Right cardiac atrium (tissue), 5 donors: ENCODE measurements around the gene CRHR1. TPM values are rescaled to one million over a fixed set of nuclear protein-coding genes. Genes with fewer than 3 reads are reported as not detected.
A peak's percentile ranks its signal among the peaks of the same experiment; 100 is the strongest.
"Not testable (repeated sequence)": the region's sequence is repeated elsewhere in the genome, so short reads cannot be mapped to it uniquely, and the experiment has no call there.

Source experiments
- ATAC-seq, 2 donors: fragments of 200-7000 bp; cut with Tn5 transposase; one replicate each; pipeline versions ENCODE4 v1.8.0 to v1.9.1; 2020; ENCODE audit warnings: moderate library complexity in 2 of 2, mild to moderate bottlenecking in 1 of 2
- DNase-seq, 3 donors: peaks; one replicate each; pipeline ENCODE4 v3.0.0-alpha.2; 2020
- H3K27ac ChIP-seq: one replicate; pipeline ENCODE4 v1.5.1; 2013; ENCODE audit warnings: mild to moderate bottlenecking, low read length, control low read depth, moderate library complexity
- H3K27me3 ChIP-seq: one replicate; pipeline ENCODE4 v1.6.1; 2013; ENCODE audit not compliant: control insufficient read depth, insufficient read depth
- H3K4me1 ChIP-seq: one replicate; pipeline ENCODE4 v1.6.1; 2013; ENCODE audit warnings: low read length; ENCODE audit not compliant: control insufficient read depth, insufficient read depth
- H3K4me3 ChIP-seq: one replicate; pipeline ENCODE4 v1.5.1; 2013; ENCODE audit warnings: low read length, control low read depth
- H3K9me3 ChIP-seq: one replicate; pipeline ENCODE4 v1.6.1; 2013; ENCODE audit warnings: low read length; ENCODE audit not compliant: control insufficient read depth
- WGBS: extraction: QIAGEN DNeasy Blood & Tissue Kit; methylation state at CpG from one replicate; pipeline ENCODE4 v1.1.7; 2013; 5-methylcytosine and 5-hydroxymethylcytosine counted together
- intact Hi-C, 4 donors: fragments of 100-400 bp; cut with DNase I; formaldehyde crosslinking; loops; one replicate each; pipeline versions ENCODE4 v1.11.0 to v1.14.0; 2022 to 2023
- long read RNA-seq, 4 donors: library from polyadenylated mRNA; unstranded; transcript quantifications; one replicate each; pipeline ENCODE4 v2.0.0, GENCODE V29; 2020 to 2021
- polyA plus RNA-seq: library from polyadenylated mRNA; stranded (reverse); fragments of 200-250 nt; gene quantifications from one replicate; pipeline ENCODE4 v1.2.3, GENCODE V29; 2013
- total RNA-seq, 4 donors: library from RNA; stranded (reverse); fragmentation: NEBNext Ultra II Directional; extraction: Animal tissue kit (Norgen Biotek cat#: 25700); gene quantifications; one replicate each; pipeline ENCODE4 v1.2.1, GENCODE V29; 2021
- donor health status: healthy with polysubstance abuse.
- donor health status: DM: no; HTN: yes; CAD: no.
- donor health status: DM: no; HTN: no; CAD: no.
- donor health status: DM: no; HTN: yes; CAD: no; lungs with severe emphysema.
- donor health status: DM: yes; HTN: yes; CAD: no.

The CRHR1 gene
- total RNA-seq (not detected), polyA plus RNA-seq (not detected)
- long read RNA-seq, donor 1, result 0 reads
- long read RNA-seq, donor 2, result 0 reads
- long read RNA-seq, donor 3, result 0 reads
- long read RNA-seq, donor 4, result 0 reads

DNA sequence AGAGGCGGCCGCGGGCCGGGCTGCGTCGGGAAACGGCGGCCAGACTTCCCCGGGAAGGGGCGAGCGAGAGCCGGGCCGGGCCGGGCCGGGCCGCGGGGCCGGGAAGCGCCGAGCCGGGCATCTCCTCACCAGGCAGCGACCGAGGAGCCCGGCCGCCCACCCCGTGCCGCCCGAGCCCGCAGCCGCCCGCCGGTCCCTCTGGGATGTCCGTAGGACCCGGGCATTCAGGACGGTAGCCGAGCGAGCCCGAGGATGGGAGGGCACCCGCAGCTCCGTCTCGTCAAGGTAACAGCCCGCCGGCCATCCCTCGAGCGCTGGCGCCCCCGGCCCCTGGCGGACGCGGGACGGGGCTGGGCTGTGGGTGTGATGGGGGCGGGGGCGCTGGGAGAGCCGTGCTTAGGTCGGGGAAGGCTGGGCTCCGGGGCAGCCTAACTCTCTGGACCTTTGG, at the start of gene CRHR1:
Gene CRHR1 (plus strand): TSS at position 28 of the 448 bp plus-strand sequence. CDS start 225 bp downstream, at position 253.
- DNase-seq, result no peak
- no peak within 1 kb of the TSS for H3K27ac ChIP-seq
- H3K4me1 ChIP-seq, result no peaks in the 10 kb centered on the region
- H3K4me3 ChIP-seq, result peak within 1 kb of the TSS; percentile 56
- intact Hi-C loops, result no loop called here
- no peaks in the 10 kb centered on the region for H3K9me3 ChIP-seq
- peak in 1 of 2 donors; percentile 12 for ATAC-seq
- under 1% methylated on average over 52 of the region's 56 CpGs for WGBS
- H3K27me3 ChIP-seq, result no peaks in the 10 kb centered on the region

- peaks cover 8% of the 10 kb centered on the region for H3K9me3 ChIP-seq
- H3K4me3 ChIP-seq, result no peak overlapping the region
- H3K27me3 ChIP-seq, result no peaks in the 10 kb centered on the region
- ATAC-seq, result no peak
- intact Hi-C loops, result no loop called here
- no peak for DNase-seq
- no peaks in the 10 kb centered on the region for H3K4me1 ChIP-seq
- H3K27ac ChIP-seq, result no peak overlapping the region
- WGBS, result 81% methylated on average over 3 of the region's 3 CpGs
Measured at GRCh38 chr17:45734598-45734997, 49.5 kb upstream of the CRHR1 start.

- no peak for DNase-seq
- Histone ChIP-seq H3K4me1 (no peaks in the 10 kb centered on the region), H3K27me3 (no peaks in the 10 kb centered on the region), H3K27ac (no peak overlapping the region), H3K4me3 (no peak overlapping the region), H3K9me3 (peaks cover 6% of the 10 kb centered on the region)
- no peak for ATAC-seq
- WGBS, result 27% methylated on average over 1 of the region's 1 CpG
- intact Hi-C loops, result no loop called here
Measured at GRCh38 chr17:45735488-45735887, 48.6 kb upstream of the CRHR1 start.

DNA sequence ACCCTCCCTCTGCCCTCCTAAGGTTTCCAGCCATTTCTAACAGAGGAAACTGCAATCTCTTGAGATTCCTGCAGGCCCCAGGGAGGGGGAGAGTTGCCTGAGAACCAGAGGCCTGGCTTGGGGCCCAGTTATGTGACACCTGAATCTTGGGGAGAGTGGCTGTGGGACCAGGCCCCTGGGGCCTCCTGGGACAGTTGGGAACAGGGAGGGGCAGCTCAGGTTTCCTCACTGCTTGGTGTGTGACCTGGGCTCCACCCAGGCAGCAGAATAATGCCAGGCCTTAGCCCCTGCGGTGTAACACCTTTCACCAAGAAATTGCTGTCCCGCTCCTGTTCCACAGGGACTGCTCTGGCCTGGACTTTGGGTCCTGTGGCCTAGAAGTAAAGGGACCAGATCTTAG, 44.3 kb upstream of the CRHR1 start:
- no peaks in the 10 kb centered on the region for H3K27me3 ChIP-seq
- DNase-seq, result no peak

DNA sequence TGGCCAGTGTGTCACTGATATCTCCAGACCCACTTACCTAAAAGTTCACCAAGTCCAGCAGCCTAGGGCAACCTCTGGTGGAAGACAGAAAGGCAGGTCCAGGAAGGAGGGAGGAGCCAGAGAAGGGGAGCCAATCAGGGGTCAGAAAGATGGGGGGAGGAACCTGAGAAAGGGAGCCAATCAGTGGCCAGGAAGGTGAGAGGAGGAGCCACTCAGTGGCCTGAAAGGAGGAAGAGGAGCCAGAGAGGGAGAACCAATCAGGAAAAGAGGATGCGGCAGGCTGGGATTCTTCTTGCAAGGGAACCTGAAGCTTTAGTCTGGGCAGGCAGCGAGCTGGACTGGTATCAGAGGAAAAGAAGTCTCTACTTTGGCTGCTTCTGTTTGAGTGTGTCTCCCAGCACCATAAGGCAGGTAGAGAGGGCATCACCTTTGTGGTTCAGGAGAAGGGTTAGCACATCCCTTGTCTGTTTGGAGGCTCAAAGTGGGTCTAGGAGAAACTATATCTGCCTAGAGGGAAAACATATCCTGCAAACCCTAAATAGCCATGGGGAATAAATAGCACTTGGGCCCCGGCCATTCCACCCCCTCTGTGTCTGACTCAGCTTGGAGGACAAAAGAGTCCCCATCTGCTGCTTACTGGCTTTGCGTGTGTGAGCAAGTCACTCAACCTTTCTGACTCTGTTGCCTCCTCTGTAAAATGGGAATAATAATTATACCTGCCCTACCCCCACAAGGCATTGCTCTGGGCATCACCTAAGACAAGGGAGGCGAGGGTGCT, 43.4 kb upstream of the CRHR1 start:
- Histone ChIP-seq H3K9me3 (no peaks in the 10 kb centered on the region), H3K4me1 (peaks cover 3% of the 10 kb centered on the region), H3K4me3 (no peak overlapping the region), H3K27ac (no peak overlapping the region), H3K27me3 (no peaks in the 10 kb centered on the region)
- peak; percentile 57 to 65 for ATAC-seq
- DNase-seq, result no peak
- WGBS, result 51% methylated on average over 5 of the region's 5 CpGs
- intact Hi-C loops, result no loop called here

More for the DNA sequence above, 44.3 kb upstream of the CRHR1 start:
- H3K27ac ChIP-seq, result no peak overlapping the region
- H3K4me3 ChIP-seq, result no peak overlapping the region
- no peaks in the 10 kb centered on the region for H3K9me3 ChIP-seq
- WGBS, result 91% methylated on average over 2 of the region's 2 CpGs
- H3K4me1 ChIP-seq, result peaks cover 3% of the 10 kb centered on the region
- no peak for ATAC-seq
- intact Hi-C loops, result no loop called here

- H3K4me1 ChIP-seq, result peaks cover 3% of the 10 kb centered on the region
Measured at GRCh38 chr17:45742251-45742650, 41.9 kb upstream of the CRHR1 start.

DNA sequence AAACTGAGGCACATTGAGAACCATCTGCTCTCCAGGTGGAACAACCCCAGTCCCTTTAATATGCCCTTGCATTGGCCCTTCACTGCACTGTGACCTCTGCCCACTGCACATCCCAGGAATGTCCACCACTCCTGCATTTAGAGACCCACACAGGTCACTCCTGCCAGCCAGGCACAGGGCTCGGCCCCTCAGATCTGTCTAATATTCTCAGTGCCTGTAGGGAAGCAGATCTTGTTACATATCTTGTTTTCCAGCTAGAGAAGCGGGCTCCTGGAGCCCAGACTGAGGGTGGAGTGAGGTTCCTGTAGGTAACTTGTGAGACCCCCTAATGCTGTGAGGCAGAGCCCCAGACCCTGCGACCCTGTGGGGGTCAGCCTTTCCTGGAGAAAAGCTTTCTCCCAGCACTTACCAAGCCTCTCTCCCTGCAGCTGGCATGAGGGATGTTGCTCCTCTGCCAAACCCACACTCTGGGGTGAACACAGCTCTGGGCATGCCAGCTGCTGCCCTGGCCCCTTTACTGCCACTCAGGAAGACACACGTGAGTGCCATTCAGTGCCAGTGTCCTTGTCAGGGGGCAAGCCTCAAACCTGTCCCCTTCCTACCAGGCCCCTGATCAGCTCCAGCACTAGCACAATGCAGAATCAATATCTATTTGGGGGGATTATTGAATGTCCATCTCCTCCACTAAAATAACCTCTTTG, 40.3 kb upstream of the CRHR1 start:
- H3K9me3 ChIP-seq, result no peaks in the 10 kb centered on the region
- H3K4me1 ChIP-seq, result peaks cover 3% of the 10 kb centered on the region
- WGBS, result 62% methylated on average over 4 of the region's 4 CpGs
- DNase-seq (no peak), ATAC-seq (no peak)
- no peak overlapping the region for H3K4me3 ChIP-seq
- intact Hi-C loops, result no loop called here
- H3K27me3 ChIP-seq, result no peaks in the 10 kb centered on the region
- H3K27ac ChIP-seq, result no peak overlapping the region

More at GRCh38 chr17:45742251-45742650, 41.9 kb upstream of the CRHR1 start:
- no peaks in the 10 kb centered on the region for H3K27me3 ChIP-seq
- 97% methylated on average over 1 of the region's 1 CpG for WGBS
- H3K4me3 ChIP-seq, result no peak overlapping the region
- no peak for ATAC-seq
- H3K27ac ChIP-seq, result no peak overlapping the region
- no peaks in the 10 kb centered on the region for H3K9me3 ChIP-seq
- intact Hi-C loops, result no loop called here
- no peak for DNase-seq

DNA sequence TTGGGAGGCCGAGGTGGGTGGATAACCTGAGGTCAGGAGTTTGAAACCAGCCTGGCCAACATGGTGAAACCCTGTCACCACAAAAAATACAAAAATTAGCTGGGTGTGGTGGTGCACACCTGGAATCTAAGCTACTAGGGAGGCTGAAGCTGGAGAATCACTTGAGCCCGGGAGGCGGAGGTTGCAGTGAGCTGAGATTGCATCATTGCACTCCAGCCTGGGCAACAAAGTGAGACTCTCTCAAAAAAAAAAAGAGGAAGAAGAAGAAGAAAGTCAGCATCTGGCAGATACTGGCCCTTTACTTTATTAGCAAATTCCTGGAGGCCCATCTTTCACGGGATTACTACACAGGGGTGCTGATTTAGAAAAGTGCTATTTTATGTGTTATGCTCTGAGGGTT, 39.3 kb upstream of the CRHR1 start:
- H3K4me1 ChIP-seq, DNase-seq, H3K9me3 ChIP-seq, H3K27me3 ChIP-seq, H3K4me3 ChIP-seq, intact Hi-C loops, H3K27ac ChIP-seq, ATAC-seq: not testable (repeated sequence)
- WGBS, result 80% methylated on average over 4 of the region's 4 CpGs

DNA sequence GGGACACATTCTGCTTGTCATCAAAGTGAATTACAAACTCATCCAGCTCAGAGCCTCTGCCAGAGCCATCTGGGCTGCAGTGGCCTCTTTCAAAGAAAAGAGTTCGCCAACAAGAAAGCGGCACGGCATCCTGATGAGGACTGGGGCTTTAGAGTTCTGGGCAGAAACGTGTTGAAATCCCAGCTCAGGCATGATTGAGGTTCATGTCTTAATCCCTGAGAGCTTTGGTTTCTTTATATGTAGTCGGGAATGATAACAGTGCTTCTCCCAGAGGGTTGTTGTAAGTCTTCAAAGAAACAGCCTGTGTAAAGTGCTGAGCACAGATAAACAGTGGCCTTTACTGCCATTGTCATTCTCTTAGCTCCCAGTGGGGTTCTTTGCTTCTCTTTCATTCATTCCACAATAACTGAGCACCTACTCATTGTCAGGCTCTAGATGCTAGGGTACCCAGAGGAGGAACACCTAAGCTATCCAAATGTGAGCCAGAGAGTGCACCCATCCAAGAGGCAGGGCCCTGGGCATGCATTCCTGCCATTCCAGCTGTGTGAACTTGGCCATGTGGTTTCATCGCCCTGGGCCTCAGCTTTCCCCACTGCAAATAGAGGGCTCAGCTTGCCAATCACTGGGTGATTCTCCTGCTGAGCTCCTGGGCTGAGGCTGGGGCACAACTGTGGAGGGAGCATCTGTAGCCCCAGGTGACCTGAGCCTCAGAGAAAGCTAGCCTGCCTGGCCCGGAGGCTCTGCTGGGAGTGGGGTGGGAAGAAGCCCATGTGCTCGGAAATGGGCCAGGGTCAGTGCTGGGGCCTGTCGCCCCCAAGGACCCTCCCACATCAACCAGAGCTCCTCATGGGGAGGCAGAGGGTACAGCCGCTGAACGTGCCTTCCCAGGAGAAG, 38.3 kb upstream of the CRHR1 start:
- no peak for DNase-seq
- ATAC-seq, result no peak
- WGBS, result 53% methylated on average over 11 of the region's 11 CpGs
- intact Hi-C loops, result no loop called here
- no peak overlapping the region for H3K4me3 ChIP-seq
- H3K27me3 ChIP-seq, result no peaks in the 10 kb centered on the region
- no peaks in the 10 kb centered on the region for H3K9me3 ChIP-seq
- no peak overlapping the region for H3K27ac ChIP-seq
- H3K4me1 ChIP-seq, result no peaks in the 10 kb centered on the region

GRCh38 chr17:45747911-45748310, 36.2 kb upstream of the CRHR1 start:
- intact Hi-C loops, result no loop called here
- Histone ChIP-seq H3K9me3 (no peaks in the 10 kb centered on the region), H3K4me3 (no peak overlapping the region), H3K4me1 (no peaks in the 10 kb centered on the region), H3K27ac (no peak overlapping the region), H3K27me3 (no peaks in the 10 kb centered on the region)
- WGBS, result 37% methylated on average over 6 of the region's 6 CpGs
- DNase-seq (no peak), ATAC-seq (no peak)
